Loucy (cell line): ENCODE measurements around the gene UBE3C.

ENCODE experiments used
- CTCF ChIP-seq: fragments of 200-600 bp; sonication (generic); conservative IDR thresholded peaks from 2 replicates; pipeline ENCODE4 v1.5.1; 2014; ENCODE audit warnings: mild to moderate bottlenecking, antibody characterized with exemption, low read length
- EZH2phosphoT487 ChIP-seq: fragments of 200-600 bp; IDR thresholded peaks from 2 replicates; pipeline ENCODE4 v1.6.1; 2018; ENCODE audit warnings: antibody characterized with exemption, mild to moderate bottlenecking, moderate library complexity, borderline replicate concordance

GRCh38 chr7:157241631-157242030, 102.9 kb downstream of the UBE3C start:
- TF ChIP-seq CTCF = no peak
- TF ChIP-seq EZH2phosphoT487 = no peak
